ENCODE results near the gene KIRREL3.

The KIRREL3 gene

GRCh38 chr11:126479178-126479930, 521.2 kb downstream of the KIRREL3 start:
- no peak for DNase-seq

- no peak for DNase-seq
Observed at GRCh38 chr11:126478466-126478865, 522.1 kb downstream of the KIRREL3 start.

DNA sequence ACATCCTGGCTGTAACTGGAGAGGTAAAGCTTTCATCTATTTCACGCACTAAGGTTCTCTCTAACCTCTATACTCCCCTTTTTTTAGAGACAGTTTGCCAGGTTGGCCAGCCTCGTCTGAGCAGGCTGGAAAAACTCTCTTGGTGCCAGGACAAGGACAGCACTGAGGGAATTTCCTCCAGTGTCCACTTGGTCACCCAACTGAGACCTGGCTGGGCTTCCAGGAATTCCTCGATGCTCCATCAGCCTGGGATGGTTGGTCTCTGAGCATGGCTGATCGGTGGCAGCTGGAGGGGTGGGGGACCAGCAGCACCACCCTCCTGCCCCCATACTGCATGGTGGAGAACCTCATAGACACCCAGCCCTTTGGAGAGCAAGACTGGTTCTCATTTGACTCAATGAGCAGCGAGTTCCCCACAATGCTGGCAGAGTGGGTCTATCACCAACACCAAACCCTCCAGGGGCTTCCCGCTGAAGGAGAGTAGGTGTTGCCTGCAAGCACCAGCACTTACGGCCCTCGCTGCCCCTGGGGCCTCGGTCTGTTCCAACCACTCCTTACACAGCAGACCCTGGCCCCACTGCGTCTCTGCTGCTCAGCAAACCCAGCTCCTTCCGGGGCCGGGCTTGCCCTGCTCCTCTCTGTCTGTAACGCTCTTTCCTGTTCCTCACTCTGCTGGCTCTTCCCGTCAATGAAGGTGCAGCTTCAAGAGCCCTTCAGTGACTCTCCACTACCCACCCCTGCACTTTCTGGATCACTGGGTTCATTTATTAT, 522.9 kb downstream of the KIRREL3 start:
- DNase-seq, result no peak

GRCh38 chr11:126476977-126477376, 523.6 kb downstream of the KIRREL3 start:
- no peak for DNase-seq

GRCh38 chr11:126476266-126476924, 524.2 kb downstream of the KIRREL3 start:
- no peak for DNase-seq

GRCh38 chr11:126475014-126475991, 525.3 kb downstream of the KIRREL3 start:
- no peak for DNase-seq

GRCh38 chr11:126474220-126474619, 526.4 kb downstream of the KIRREL3 start:
- no peak for DNase-seq

- no peak for DNase-seq
Observed at GRCh38 chr11:126473269-126473668, 527.3 kb downstream of the KIRREL3 start.

GRCh38 chr11:126469311-126469710, 531.3 kb downstream of the KIRREL3 start:
- DNase-seq, result no peak

DNA sequence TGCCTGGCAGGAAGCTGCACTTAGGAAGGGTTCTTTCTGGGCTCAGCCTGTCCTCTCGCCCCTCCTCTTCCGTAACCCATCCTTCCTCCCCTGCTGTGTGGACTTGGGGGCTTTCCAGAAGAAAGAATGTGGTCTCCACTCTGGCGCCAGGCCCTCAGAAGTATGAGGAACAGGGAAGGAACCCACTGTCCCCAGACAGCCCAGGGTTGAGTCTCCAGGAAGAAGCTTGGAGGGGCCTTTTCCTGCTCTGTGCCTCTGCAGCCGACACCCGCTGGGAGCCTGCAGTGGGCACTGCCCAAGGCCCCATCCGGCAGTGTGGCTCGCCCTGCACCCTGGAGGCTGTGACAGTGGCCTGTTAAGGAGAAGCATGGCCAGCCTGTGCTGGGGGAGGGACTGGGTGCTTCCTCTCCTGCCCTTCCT, 532.5 kb downstream of the KIRREL3 start:
- no peak for DNase-seq

GRCh38 chr11:126467471-126467870, 533.1 kb downstream of the KIRREL3 start:
- DNase-seq, result no peak

GRCh38 chr11:126467046-126467370, 533.6 kb downstream of the KIRREL3 start:
- no peak for DNase-seq

- no peak for DNase-seq
Observed at GRCh38 chr11:126466236-126467045, 534.1 kb downstream of the KIRREL3 start.

GRCh38 chr11:126465573-126466188, 534.9 kb downstream of the KIRREL3 start:
- DNase-seq, result no peak

DNA sequence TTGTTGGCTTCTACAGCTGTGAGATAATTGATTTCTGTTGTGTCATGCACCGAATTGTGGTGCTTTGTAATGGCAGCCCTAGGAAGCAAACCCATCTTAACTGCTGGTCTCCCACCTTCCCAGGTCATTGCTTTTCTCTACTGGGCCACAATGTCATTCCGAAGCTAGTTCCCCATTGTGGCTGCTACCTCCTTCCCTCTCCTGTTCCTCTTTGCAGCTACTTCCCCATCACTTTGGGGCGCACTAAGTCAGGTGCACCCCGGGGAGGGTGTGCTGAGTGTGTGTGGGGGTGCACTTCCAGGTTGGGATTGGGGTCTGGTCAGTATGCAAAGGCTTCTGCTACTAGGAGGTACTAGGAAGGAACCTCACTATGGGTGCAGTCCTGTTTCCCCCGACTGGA, 535.8 kb downstream of the KIRREL3 start:
- DNase-seq, result no peak

DNA sequence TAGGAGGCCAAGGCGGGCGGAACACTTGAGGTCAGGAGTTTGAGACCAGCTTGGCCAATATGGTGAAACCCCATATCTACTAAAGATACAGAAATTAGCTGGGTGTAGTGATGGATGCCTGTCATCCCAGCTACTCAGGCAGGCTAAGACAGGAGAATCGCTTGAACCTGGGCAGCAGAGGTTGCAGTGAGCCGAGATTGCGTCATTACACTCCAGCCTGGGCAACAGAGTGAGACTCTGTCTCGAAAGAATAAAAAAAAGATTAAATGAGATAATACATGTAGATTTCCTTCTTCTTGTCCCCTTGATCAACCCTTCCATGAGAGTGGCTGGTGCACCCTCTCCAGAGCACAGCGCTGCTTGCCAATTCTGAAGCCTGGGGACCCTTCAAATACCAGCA, 538.1 kb downstream of the KIRREL3 start:
- no peak for DNase-seq

GRCh38 chr11:126461996-126462395, 538.6 kb downstream of the KIRREL3 start:
- DNase-seq, result no peak

GRCh38 chr11:126461096-126461440, 539.5 kb downstream of the KIRREL3 start:
- DNase-seq, result no peak

- DNase-seq, result no peak
Observed at GRCh38 chr11:126460417-126461095, 540.0 kb downstream of the KIRREL3 start.

GRCh38 chr11:126459691-126460281, 540.8 kb downstream of the KIRREL3 start:
- no peak for DNase-seq

All from GOT3 (cell line).